Psoas muscle (tissue), 8 donors: ENCODE measurements around the gene NUP210. TPM values are rescaled to one million over a fixed set of nuclear protein-coding genes. Genes with fewer than 3 reads are reported as not detected.
"Not testable (repeated sequence)": the region's sequence is repeated elsewhere in the genome, so short reads cannot be mapped to it uniquely, and the experiment has no call there.

Source experiments
- ATAC-seq, 4 donors: fragments of 200-7000 bp; cut with Tn5 transposase; one replicate each; pipeline ENCODE4 v1.9.1; 2020; ENCODE audit warnings: moderate library complexity in 3 of 4, mild to moderate bottlenecking in 2 of 4
- DNase-seq, 2 donors: peaks; one replicate each; pipeline ENCODE4 v3.0.0-alpha.2; 2020
- H3K27ac ChIP-seq: fragments of 200-600 bp; one replicate; pipeline ENCODE4 v1.8.0; 2022
- H3K27me3 ChIP-seq, 3 donors: fragments of 200-600 bp in 1 of 3; one replicate each; pipeline versions ENCODE4 v1.6.1 to v1.8.0; 2013 to 2022; ENCODE audit warnings: low read length in 2 of 3, mild to moderate bottlenecking in 2 of 3, moderate library complexity in 1 of 3; ENCODE audit not compliant: insufficient read depth in 3 of 3
- H3K36me3 ChIP-seq, 2 donors: fragments of 200-600 bp in 1 of 2; one replicate each; pipeline versions ENCODE4 v1.6.1 to v1.8.0; 2013 to 2022; ENCODE audit warnings: low read depth in 1 of 2, mild to moderate bottlenecking in 1 of 2, moderate library complexity in 1 of 2; ENCODE audit not compliant: insufficient read depth in 1 of 2
- H3K4me1 ChIP-seq: fragments of 200-600 bp; one replicate; pipeline ENCODE4 v1.8.0; 2022
- H3K4me3 ChIP-seq: fragments of 200-600 bp; one replicate; pipeline ENCODE4 v1.8.0; 2022; ENCODE audit warnings: mild to moderate bottlenecking
- H3K9me3 ChIP-seq: fragments of 200-600 bp; one replicate; pipeline ENCODE4 v1.8.0; 2022
- WGBS, 3 donors: extraction: QIAGEN DNeasy Blood & Tissue Kit; methylation state at CpG; one replicate each; pipeline versions ENCODE4 v1.1.6 to v1.1.7; 2013; 5-methylcytosine and 5-hydroxymethylcytosine counted together
- intact Hi-C, 2 donors: fragments of 100-400 bp; cut with DNase I; formaldehyde crosslinking; loops; one replicate each; pipeline versions ENCODE4 v1.11.0 to v1.14.2; 2022
- polyA plus RNA-seq, 3 donors: library from polyadenylated mRNA; stranded (reverse); fragments of 200-250 nt; gene quantifications; one replicate each; pipeline ENCODE4 v1.2.3, GENCODE V29; 2013
- total RNA-seq, 4 donors: library from RNA; stranded (reverse); fragmentation: NEBNext Ultra II Directional in 2 of 4; extraction: Animal tissue kit (Norgen Biotek cat#: 25700) in 2 of 4; gene quantifications; one replicate each; pipeline versions ENCODE4 v1.2.1 to v1.2.4, GENCODE V29; 2021 to 2023
- TF ChIP-seq, protein P1 (sequence below): fragments of 200-600 bp; IDR thresholded peaks from one replicate; pipeline ENCODE4 v1.8.0; 2022; ENCODE audit warnings: antibody characterized with exemption
- donor health status: healthy with polysubstance abuse.
- donor health status: DM: no; HTN: no; CAD: no; lungs with moderate emphysema.
- donor health status: Bipolar disorder and iron deficiency.
- donor health status: healthy.
- donor health status: DM: yes; HTN: yes; CAD: no.
- donor health status: DM: no; HTN: no; CAD: no.
- donor health status: DM: no; HTN: no; CAD: no.
- donor health status: DM: yes; HTN: yes; CAD: no.

The NUP210 gene
- total and polyA plus RNA-seq, 7 donors: 0.29 to 8.0 (median 2.1) TPM

DNA sequence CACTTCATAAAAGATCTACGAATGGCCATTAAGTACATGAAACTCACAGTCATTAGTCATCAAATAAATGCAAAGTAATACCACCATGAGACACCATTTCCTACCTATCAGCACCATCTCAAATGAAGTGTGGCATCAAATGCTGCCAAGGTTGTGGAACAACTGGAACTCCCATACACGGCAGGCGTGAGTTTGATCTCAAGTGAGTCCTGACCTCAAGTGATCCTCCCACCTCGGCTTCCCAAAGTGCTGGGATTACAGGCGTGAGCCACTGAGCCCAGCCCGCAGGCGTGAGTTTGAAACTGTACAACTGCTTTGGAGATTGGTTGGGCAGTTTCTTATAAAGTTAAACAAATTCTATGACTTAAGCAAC lies 31.2 kb upstream of the NUP210 start:
- intact Hi-C loops: loop anchor here (5.0 to 10.0 kb wide), 2 partner anchors 106 to 359 kb away; no protein-coding TSS in a partner anchor
- DNase-seq: no peak
- H3K9me3 ChIP-seq: no peaks in the 10 kb centered on the region
- peak overlapping the region; percentile 75 for H3K27ac ChIP-seq
- peak overlapping the region; percentile 73 for H3K4me3 ChIP-seq
- H3K27me3 ChIP-seq: no peaks in the 10 kb centered on the region
- TF ChIP-seq, protein P1, sequence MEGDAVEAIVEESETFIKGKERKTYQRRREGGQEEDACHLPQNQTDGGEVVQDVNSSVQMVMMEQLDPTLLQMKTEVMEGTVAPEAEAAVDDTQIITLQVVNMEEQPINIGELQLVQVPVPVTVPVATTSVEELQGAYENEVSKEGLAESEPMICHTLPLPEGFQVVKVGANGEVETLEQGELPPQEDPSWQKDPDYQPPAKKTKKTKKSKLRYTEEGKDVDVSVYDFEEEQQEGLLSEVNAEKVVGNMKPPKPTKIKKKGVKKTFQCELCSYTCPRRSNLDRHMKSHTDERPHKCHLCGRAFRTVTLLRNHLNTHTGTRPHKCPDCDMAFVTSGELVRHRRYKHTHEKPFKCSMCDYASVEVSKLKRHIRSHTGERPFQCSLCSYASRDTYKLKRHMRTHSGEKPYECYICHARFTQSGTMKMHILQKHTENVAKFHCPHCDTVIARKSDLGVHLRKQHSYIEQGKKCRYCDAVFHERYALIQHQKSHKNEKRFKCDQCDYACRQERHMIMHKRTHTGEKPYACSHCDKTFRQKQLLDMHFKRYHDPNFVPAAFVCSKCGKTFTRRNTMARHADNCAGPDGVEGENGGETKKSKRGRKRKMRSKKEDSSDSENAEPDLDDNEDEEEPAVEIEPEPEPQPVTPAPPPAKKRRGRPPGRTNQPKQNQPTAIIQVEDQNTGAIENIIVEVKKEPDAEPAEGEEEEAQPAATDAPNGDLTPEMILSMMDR: no peak
- WGBS, 3 donors: 1 to 3% (median 3%) methylated on average over 7 of the region's 7 CpGs
- H3K4me1 ChIP-seq: peaks cover 3% of the 10 kb centered on the region
- H3K36me3 ChIP-seq: no peaks in the 10 kb centered on the region
- ATAC-seq: peak; percentile 48 to 74 (median 56)

GRCh38 chr3:13442882-13443281 lies 22.8 kb upstream of the NUP210 start:
- ATAC-seq, DNase-seq, intact Hi-C loops, H3K4me1 ChIP-seq, H3K9me3 ChIP-seq, H3K27ac ChIP-seq, H3K36me3 ChIP-seq, H3K27me3 ChIP-seq, H3K4me3 ChIP-seq: not testable (repeated sequence)
- 89 to 94% (median 90%) methylated on average over 2 of the region's 2 CpGs for WGBS, 3 donors

GRCh38 chr3:13440204-13440817 lies 20.2 kb upstream of the NUP210 start:
- Histone ChIP-seq H3K27me3 (no peaks in the 10 kb centered on the region), H3K4me3 (no peak overlapping the region), H3K9me3 (no peaks in the 10 kb centered on the region), H3K27ac (no peak overlapping the region), H3K4me1 (no peaks in the 10 kb centered on the region), H3K36me3 (no peaks in the 10 kb centered on the region)
- 71 to 75% (median 74%) methylated on average over 4 of the region's 4 CpGs for WGBS, 3 donors
- intact Hi-C loops: no loop called here
- DNase-seq (no peak), ATAC-seq (no peak)
- TF ChIP-seq, protein P1: no peak

DNA sequence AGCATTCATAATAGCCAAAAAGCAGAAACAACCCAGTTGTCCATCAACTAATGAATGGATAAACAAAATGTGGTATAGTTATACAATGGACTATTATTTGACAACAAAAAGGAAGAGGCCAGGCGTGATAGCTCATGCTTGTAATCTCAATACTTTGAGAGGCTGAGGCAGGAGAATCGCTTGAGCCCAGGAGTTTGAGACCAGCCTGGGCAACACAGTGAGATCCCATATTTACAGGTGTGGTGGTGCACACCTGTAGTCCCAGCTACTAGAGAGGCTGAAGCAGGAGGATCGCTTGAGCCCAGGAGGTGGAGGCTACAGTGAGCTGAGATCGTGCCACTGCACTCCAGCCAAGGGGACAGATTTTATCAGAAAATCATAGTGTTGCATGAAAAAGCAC lies 16.1 kb upstream of the NUP210 start:
- DNase-seq, H3K27me3 ChIP-seq, ATAC-seq, H3K4me3 ChIP-seq, H3K4me1 ChIP-seq, intact Hi-C loops, H3K27ac ChIP-seq, H3K9me3 ChIP-seq, H3K36me3 ChIP-seq: not testable (repeated sequence)
- 87 to 89% (median 88%) methylated on average over 4 of the region's 4 CpGs for WGBS, 3 donors

DNA sequence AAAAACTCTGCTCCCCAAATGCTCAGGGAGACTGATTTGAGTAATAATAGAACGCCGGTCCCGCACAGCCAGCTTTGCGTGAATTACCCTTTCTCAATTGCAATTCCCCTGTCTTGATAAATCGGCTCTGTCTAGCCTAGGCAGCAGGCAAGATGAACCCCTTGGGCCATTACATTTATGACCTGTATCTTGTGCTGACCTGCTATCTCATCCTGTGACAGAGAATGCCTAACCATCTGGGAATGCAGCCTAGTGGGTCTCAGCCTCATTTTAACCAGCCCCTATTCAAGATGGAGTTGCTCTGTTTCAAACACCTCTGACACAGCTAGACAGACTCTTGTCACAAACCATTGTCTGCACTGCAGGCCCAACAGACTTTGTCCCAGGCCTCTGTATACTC lies 13.8 kb upstream of the NUP210 start:
- intact Hi-C loops: no loop called here
- TF ChIP-seq, protein P1: no peak
- ATAC-seq: no peak
- no peak for DNase-seq
- Histone ChIP-seq H3K4me3 (no peak overlapping the region), H3K36me3 (no peaks in the 10 kb centered on the region), H3K4me1 (peaks cover 8% of the 10 kb centered on the region), H3K9me3 (no peaks in the 10 kb centered on the region), H3K27ac (no peak overlapping the region), H3K27me3 (no peaks in the 10 kb centered on the region)
- 63 to 80% (median 79%) methylated on average over 5 of the region's 5 CpGs for WGBS, 3 donors

DNA sequence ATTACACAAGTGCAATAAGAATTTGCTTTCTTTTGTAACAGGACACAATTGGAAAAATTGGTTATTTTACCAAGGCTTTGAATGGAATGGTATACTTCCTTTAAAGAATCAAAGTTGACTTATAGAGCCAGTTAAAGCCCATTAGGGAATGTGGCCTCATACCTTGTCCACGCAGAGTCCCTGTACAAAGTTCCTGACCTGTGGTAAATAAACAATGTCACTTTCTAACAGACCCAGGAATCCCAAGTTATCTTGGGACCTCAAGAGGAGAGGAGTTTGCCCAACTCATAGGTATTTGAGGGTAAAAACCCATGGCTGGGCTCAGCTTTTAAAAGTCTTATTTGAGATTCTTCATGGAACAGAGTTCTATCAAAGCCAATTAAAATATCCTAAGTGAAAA lies 12.0 kb upstream of the NUP210 start:
- 55 to 68% (median 63%) methylated on average over 1 of the region's 1 CpG for WGBS, 3 donors
- intact Hi-C loops: no loop called here
- TF ChIP-seq, protein P1: no peak
- Histone ChIP-seq H3K27ac (peak overlapping the region; percentile 20), H3K36me3 (no peaks in the 10 kb centered on the region), H3K4me3 (no peak overlapping the region), H3K4me1 (peaks cover 8% of the 10 kb centered on the region), H3K9me3 (no peaks in the 10 kb centered on the region), H3K27me3 (no peaks in the 10 kb centered on the region)
- no peak for ATAC-seq
- DNase-seq: no peak

- H3K36me3 ChIP-seq, H3K27me3 ChIP-seq, DNase-seq, intact Hi-C loops, ATAC-seq, H3K4me3 ChIP-seq, H3K9me3 ChIP-seq, H3K4me1 ChIP-seq: not testable (repeated sequence)
- peak overlapping the region; percentile 67 for H3K27ac ChIP-seq
- WGBS, 3 donors: 73 to 89% (median 82%) methylated on average over 2 of the region's 2 CpGs
Observed at GRCh38 chr3:13430411-13430875, 10.3 kb upstream of the NUP210 start.
